HG03520 (cell line): Measurements from ENCODE around the gene DAO.

Experiments
- ATAC-seq: cut with Tn5 transposase; IDR thresholded peaks from one replicate; pipeline ENCODE4 v1.9.1; 2021; ENCODE audit warnings: mild to moderate bottlenecking, moderate library complexity; ENCODE audit not compliant: unreplicated experiment

The DAO gene

DNA sequence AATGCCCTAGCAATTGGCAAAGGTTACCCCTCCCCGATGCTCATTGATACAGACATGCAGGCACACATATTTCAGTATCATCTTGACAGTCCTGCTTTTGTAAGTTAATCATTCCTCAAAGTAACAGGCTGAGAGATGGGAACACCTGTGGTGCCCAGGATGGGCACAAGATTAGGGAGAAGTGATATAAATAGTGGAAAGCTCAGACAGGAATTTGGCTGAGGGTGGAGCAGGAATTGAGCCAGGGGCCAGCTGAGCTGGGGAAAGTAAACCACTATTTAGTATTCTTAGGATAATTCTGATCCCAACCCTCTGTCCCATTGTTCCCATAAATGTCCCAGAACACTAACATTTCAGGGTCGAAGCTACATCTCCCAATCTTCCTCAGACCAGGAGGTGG is 38.3 kb downstream of the DAO start:
- no peak for ATAC-seq

- no peak for ATAC-seq
Measured at GRCh38 chr12:108918960-108919642, 39.2 kb downstream of the DAO start.

DNA sequence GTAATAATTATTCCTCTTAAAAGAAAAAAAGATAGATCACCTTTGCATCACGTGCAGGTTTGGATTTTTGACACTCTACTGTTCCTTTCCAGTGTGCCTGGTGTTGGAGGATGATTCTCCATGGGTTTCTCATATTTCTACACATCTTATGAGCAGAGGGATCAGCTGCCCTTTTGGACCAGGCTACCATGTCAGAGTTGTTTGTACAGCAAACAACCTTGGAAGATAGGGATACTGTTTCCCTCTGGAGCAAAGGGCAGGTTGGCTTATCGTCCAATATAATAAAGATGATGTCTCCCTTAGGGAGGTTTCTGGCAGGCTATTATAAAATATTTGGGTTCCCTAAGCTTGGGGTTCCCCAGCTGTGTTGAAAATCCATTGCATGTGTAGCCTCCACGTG is 42.1 kb downstream of the DAO start:
- no peak for ATAC-seq

DNA sequence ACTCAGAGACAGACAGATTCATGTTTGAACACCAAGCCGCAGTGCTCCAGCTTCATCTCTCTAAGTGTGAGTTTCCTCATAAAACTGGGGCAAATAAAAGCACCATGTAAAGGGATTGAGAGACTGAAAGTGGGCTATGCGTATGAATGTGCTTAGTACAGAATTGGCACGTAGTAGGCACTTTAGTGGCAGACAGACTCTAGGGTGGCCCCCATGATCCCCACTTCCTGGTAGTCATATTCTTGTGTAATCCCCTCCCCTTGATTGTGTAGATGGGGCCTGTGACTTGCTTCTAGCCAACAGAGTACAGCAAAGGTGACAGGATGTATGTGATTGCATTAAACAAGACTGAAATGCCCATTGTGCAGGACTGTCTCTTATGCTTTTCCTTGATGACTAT is 43.0 kb downstream of the DAO start:
- ATAC-seq: no peak

DNA sequence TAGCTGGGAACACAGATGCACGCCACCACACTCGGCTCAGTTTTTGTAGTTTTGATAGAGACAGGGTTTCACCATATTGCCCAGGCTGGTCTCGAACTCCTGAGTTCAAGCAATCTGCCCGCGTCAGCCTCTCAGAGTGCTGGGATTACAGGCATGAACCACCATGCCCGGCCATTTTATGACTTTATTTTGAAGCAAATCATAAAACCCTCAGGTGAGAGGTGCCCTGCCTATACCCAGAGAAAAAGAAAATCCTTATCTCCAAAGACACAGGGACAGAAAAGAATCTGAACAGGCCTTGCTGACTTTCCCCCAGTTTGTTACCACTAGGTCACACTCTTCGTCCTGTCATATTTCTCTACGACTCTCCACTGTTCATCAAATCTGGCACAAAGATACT is 48.8 kb downstream of the DAO start:
- no peak for ATAC-seq

GRCh38 chr12:108930155-108930554 is 50.3 kb downstream of the DAO start:
- no peak for ATAC-seq

DNA sequence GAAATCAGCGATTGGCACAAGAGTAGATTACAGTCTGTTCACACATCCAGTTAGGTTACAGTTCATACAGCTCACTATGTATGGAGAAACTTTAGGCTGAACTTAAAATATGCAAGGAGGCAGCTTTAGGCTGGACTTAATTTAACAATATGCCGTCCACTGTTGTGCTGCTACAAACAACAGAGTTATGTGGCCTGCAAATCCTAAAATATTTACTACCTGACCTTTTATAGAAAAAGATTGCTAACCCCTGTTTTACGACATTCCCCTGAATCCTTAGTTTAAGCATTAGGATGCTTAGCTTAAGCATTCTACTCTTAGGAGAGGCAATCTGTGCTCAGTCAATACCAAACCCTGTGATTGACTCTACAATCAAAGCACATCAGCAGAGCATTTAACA is 50.9 kb downstream of the DAO start:
- ATAC-seq: no peak

DNA sequence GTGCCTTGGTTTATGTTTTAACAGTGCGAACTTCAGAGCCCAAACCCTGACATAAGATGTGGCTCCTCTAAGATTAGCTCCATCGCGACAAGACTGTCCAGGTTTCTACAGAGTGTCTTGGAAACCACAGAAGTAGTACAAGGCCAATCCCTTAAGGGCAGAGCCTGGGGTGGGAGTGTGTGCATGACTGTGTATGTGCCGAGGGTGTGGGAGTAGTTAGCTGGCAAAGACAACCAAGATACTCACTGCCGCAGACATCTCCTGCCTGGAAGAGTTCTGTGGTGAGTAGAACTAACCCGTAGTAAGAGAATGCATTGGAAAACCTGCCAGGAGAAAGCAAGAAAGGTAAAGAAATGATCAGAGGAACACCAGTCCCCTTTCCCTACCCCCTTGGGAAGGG is 54.1 kb downstream of the DAO start:
- ATAC-seq: no peak

DNA sequence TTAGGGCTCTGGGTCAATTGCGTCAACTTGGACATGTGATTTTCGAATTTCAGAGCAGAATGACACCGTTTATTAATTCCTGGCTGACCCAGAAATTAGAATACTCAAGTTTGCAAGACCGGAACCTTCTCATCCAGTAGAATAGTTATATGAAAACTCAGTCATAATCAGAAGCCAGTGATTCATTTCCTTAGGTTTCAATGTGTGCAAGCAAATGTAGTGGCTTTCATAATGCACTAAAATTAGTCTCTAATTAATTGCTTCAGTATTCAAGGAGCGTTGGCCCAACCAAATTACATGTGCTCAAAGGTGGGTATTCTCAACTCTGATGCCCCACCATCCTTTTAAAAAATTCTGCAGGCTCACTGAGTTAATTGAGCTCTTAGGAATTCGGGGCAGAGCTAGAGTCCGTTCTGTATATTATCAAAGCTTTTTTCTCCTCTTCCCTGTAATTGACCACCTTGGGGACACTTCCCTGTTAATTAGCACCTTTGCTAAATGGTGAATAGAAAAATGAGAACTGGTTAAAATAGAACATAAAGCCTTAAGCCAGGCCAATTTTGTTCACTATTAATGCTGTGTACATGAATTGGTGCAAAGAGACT is 55.4 kb downstream of the DAO start:
- ATAC-seq: no peak

- no peak for ATAC-seq
Measured at GRCh38 chr12:108938247-108938924, 58.5 kb downstream of the DAO start.

- ATAC-seq: no peak
Measured at GRCh38 chr12:108939594-108939993, 59.7 kb downstream of the DAO start.

GRCh38 chr12:108940138-108940537 is 60.2 kb downstream of the DAO start:
- no peak for ATAC-seq

DNA sequence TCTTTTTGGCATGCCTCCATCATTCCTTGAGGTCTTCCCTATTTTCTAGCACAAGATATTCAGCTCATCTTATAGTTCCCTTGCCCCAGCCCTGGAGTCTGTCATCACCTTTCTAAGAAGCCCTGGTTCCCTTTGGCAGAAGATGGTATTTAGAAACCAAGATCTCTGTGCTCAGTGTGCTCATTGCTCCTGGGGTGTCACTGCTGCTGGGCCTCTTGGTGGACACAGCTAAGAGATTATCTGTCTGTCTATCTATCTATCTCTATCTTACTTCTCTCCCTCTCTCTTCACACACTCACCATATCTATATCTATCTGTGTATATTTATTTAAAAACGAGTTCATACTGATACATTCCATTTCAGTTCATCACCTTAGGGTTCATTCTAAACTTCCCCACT is 67.2 kb downstream of the DAO start:
- ATAC-seq: no peak

- ATAC-seq: no peak
Measured at GRCh38 chr12:108948367-108948766, 68.5 kb downstream of the DAO start.

DNA sequence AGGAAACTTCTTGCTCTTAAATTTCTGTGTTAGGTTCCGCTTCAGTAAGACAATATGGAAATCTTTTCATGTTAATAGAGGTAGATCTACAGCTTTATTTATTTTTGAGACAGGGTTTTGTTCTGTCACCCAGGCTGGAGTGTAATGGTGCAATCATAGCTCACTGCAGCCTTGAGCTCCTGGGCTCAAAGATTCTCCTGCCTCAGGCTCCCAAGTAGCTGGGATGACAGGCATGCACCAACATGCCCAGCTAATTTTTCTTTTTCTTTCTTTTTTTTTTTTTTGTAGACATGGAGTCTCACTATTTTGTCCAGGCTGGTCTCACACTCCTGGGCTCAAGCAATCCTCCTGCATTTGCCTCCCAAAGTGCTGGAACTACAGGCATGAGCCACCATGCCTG is 70.1 kb downstream of the DAO start:
- ATAC-seq: no peak
